HG03439 (cell line): ENCODE data around the gene ZNF48.

Source experiments
- ATAC-seq: cut with Tn5 transposase; IDR thresholded peaks from one replicate; pipeline ENCODE4 v1.9.1; 2021; ENCODE audit warnings: mild to moderate bottlenecking, moderate library complexity; ENCODE audit not compliant: unreplicated experiment

Gene ZNF48

DNA sequence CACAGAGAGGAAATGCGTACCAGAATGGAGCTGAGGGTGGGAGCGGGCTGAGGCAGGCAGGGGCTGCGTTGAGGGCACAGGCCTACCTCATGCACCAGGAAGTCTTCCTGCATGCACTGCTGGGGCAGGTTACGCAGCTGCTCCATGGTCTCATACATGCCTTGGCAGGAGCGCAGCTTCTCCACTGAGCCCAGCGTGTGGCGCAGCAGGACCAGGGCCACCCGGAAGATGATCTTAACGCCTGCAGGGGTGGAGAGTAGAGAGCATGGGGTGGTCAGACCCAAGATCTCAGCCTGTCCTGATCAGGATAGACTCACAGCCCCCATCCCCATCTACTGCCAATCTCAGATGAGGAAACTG is 36.7 kb upstream of the ZNF48 start:
- ATAC-seq: no peak

- no peak for ATAC-seq
Observed at GRCh38 chr16:30358990-30359870, 36.0 kb upstream of the ZNF48 start.

DNA sequence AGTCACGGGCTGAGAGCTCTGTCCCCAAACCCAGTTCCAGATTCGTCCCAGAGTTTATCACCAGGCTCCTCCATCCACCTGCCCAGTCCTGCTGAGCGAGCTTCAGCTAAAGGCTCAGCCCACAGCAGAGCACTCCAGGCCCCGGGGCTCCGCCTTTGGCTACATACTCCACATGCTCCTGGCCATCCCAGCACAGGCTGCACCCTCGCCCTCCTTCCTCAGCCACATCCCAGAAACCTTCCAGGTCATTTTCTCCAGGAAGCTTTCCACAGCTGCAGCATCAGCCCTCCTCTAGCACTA is 35.4 kb upstream of the ZNF48 start:
- no peak for ATAC-seq

DNA sequence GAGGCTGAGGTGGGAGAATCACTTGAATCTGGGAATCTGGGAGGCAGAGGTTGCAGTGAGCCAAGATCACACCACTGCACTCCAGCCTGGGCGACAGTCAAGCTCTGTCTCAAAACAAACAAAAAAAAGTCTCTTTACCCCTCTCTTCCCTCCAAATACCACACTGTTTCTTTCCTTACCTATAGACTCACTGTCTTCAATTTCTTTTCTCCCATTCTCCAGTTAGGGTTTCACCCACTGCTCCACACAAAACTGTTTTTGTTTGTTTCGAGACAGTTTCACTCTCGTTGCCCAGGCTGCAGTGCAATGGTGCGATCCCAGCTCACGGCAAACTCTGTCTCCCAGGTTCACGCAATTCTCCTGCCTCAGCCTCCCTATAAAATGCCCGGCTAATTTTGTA is 34.0 kb upstream of the ZNF48 start:
- no peak for ATAC-seq

DNA sequence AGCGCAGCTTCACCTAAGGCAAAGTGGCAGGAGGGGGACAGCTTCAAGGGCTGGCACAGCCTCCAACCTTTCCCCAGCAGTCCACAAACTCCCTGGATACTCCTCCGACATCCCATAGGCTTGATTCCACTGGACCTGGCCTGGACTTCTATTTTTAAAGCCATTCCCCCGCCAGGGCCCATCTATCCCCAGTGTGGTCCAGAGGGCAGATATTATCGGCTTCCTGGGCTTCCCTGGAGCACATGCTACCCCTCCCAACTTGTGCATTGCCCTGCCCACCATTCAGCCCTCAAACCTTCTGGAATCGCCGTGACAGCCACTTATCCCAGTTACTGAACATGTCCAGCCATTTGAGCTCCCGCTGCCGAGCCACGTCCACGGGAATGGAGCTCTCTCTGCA is 30.0 kb upstream of the ZNF48 start:
- no peak for ATAC-seq

DNA sequence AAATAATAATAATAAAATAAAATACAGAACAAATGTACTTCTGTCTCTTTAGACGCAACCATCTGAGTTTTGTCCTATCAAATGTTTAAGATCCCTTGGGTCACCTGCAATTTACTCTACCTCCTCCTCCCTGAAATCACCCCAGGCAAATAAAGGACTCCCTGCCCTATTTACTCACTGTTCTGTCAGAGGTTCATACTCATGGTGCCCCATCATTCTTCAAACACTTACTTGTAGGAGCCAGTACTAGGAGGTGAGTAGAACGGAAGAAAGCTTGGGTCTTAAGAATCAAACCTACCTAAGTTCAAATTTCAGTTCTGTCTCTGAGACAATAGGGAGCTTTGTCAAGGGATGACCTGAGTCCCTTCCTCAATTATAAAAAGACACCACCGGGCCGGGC is 28.7 kb upstream of the ZNF48 start:
- ATAC-seq: no peak

GRCh38 chr16:30367349-30368009 is 27.7 kb upstream of the ZNF48 start:
- no peak for ATAC-seq

- no peak for ATAC-seq
Observed at GRCh38 chr16:30368122-30368791, 27.0 kb upstream of the ZNF48 start.

DNA sequence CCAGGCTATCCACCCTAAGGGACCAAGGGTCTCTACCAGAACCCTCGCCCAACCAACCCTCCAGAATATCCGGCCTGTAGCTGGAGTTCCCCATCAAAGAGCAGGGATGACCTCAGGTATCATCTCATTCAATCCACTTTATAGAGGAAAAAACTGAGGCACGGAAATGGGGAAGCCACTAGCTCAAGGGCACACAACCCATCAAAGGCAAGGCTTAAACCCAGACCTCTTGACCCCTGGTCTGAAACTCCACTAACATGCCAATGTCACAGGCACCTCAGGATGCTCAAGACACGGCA is 26.5 kb upstream of the ZNF48 start:
- ATAC-seq: no peak

GRCh38 chr16:30369091-30369937 is 25.9 kb upstream of the ZNF48 start:
- no peak for ATAC-seq

- ATAC-seq: no peak
Observed at GRCh38 chr16:30369938-30370455, 25.2 kb upstream of the ZNF48 start.

DNA sequence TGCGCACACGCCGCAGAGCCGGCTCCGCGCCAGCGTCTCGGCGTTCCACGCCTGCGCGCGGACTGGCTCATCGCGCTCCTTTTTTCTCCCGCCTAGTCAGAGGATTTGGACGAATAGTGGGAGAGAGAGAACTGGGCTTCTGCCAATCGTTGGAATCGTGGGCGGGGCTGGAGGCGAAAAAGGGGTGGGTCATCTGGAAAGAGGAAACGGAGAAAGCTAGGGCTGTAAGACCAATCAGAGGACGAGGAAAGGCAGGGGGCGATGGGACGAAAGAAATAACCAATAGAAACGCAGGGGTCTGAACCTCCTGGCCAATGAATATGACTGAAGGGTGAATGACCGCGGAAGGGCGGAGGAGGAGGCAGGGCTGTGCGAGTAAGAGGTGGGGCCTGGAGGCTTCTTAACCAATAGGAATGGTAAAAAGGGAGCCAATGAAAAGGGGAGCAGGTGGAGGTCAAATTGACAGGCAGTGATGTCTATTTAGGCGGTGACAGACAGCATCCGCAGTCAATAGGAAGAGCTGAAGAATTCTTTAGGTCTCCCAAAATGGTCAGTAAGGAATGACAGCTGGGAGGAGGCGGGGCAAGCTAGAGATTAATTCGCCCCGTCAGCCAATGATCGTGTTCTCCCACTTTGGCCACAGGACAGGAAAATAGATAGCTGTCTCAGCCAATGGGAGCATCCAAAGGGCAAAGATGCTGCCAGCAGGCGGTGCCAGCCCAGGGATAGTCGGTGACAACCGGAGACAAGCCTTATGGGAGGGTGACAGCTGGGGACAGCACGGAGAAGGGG is 24.6 kb upstream of the ZNF48 start, which contains the start of gene TBC1D10B:
TBC1D10B (minus strand) TSS at position 39 of the 792 bp plus-strand sequence. CDS start 311 bp downstream, outside the sequence.
- ATAC-seq: peak; percentile 75

DNA sequence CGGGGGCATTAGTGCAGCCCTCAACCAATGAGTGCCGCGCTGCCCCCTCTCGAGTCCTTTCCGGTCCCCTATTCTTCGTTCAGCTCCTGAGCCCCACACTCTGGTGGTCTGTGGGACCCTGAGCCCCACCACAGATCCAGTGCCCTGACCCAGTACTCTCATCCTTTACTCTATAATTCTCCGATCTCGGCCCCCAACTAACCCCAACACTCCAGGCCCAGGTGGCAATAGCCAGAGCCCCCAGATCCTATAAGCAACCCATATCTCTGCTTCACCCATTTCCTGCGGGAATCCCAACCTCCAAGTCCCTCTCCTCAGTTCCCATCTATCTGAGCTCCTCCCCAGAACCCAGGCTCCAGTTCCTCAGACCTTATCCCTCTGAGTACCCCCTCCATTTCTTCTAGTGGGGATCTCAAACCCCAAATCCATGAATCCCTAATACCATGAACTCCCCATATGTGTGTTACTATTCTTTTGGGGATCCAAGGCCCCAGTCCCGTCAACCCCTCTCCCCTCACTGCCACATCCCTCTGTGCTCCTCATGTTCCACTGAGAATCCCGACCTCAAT is 23.9 kb upstream of the ZNF48 start:
- no peak for ATAC-seq

DNA sequence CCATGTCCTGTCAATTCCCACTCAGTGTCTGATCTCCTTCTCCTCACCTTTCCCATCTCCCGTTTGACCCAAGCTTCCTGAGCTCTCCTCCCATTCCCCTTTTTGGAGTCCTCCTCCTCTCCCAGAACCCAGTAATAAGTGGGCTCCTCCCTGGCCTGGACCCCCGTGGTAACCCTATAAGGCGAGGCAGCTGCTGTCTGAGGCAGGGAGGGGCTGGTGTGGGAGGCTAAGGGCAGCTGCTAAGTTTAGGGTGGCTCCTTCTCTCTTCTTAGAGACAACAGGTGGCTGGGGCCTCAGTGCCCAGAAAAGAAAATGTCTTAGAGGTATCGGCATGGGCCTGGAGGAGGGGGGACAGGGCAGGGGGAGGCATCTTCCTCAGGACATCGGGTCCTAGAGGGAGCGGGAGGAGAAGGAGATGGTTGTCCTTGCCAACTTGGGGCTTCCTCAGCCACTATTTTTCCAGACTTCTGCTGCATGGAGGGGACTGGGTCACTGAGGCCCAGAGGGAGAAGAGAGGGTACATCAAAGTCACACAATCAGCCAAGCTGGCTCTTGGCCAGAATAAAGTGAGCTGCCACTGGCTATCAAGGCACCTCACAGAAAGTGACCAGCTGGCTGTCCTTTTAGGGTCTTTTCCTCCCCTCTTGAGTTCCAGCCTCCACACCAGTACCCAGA is 23.0 kb upstream of the ZNF48 start:
- ATAC-seq: no peak

- no peak for ATAC-seq
Observed at GRCh38 chr16:30372725-30373124, 22.5 kb upstream of the ZNF48 start.

GRCh38 chr16:30374538-30374937 is 20.7 kb upstream of the ZNF48 start, which contains the start of gene MYL11:
Gene MYL11 (plus strand): TSS chr16:30374802. CDS start chr16:30374858, 56 bp downstream.
- no peak for ATAC-seq

DNA sequence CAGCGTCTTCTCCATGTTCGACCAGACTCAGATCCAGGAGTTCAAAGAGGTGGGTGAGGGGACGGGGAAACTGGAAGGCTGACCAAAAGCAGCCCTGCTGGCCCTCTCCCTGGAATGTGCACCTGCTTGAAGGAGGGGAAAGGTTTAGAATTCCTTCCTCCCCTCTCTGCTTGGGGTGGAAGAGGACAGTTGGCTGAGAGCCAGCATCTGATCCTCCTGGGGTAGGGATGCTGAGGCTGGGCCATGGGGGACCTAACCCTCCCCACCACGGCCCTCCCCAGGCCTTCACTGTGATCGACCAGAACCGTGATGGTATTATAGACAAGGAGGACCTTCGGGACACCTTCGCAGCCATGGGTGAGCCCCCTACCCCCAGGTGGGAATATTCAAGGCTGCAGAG is 19.4 kb upstream of the ZNF48 start:
- no peak for ATAC-seq

DNA sequence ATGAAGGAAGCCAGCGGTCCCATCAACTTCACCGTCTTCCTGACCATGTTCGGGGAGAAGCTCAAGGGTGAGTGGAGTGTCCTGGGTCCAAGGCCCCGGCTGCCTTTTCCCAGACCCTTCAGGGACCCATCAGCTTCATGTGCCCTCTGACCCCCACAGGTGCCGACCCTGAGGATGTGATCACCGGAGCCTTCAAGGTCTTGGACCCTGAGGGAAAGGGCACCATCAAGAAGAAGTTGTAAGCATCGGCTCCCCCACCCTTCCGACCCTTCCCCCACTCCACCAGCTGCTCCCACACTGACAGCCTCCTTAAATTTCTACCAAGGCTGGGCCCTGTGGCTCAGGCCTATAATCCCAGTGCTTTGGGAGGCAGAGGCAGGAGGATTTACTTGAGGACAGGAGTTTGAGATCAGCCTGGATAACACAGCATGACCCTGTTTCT is 18.7 kb upstream of the ZNF48 start:
- no peak for ATAC-seq
